ENCODE measurements around the gene ARID5A. TPM values are rescaled to one million over a fixed set of nuclear protein-coding genes. Genes with fewer than 3 reads are reported as not detected.

The ARID5A gene
- total and polyA plus RNA-seq, 9 of the 15 experiments (the other 6 are each of a cell fraction or from before 2014, with no cell fraction given), result 0.14 to 12.5 (median 3.0) TPM

DNA sequence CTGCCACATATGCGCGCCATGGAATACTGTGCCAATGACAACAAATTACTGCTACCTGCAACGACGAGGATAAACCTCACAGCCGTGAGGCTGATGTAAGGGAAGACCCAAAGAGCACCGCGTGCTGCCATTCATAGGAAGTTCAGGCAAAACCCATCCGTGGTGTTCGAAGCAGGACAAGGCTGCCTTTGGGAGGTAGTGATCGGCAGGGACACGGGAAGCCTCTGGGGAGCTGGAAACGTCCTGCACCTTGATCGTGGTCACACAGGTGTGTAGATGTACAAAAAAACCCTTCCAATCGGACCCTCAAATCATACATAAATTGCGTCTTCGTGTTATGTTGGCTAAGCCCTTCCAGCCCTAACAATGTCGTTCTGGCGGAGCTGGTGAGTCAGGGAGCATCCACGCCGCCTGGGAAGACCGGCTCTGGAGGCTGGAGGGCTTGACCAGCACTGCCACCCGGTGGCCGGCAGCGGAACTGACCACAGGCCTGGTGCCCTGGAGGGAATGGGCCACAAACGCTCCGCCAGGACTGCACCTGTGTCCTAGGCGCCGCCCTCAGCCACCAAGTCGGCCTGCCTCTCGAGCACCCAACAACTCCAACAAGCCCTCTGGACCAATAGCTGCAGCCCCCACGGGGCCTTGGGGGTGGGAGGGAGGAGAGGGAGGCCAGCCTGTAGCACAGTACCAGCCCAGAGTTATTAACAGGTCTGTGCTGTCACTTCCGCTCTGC, 27.3 kb upstream of the ARID5A start (continued):
- TF ChIP-seq ZNF239 (CRISPR knock-in tag; IDR thresholded peaks at IDR 0.05), result no peak
- TF ChIP-seq IRF2 (CRISPR knock-in tag; IDR thresholded peaks at IDR 0.05), result no peak
- no peak for TF ChIP-seq JUNB (CRISPR knock-in tag; conservative IDR thresholded peaks at IDR 0.05)
- TF ChIP-seq ZNF398 (CRISPR knock-in tag; IDR thresholded peaks at IDR 0.05), result no peak
- TF ChIP-seq NONO (IDR thresholded peaks at IDR 0.05; ENCODE audit: low read depth in 2 of 2, low read length in 1 of 2), result no peak
- no peak for TF ChIP-seq TRIM24 (IDR thresholded peaks at IDR 0.05)
- no peak for TF ChIP-seq KLF16 (IDR thresholded peaks at IDR 0.05)
- peak; percentile 96 to 97 (median 96) for TF ChIP-seq CTCF (IDR thresholded peaks at IDR 0.05 in 2 of 3, conservative IDR thresholded peaks at IDR 0.05 in 1 of 3; ENCODE audit: insufficient read depth in 2 of 3, low read depth in 1 of 3, low read length in 3 of 3)
- no peak for TF ChIP-seq HDAC8 (tag; IDR thresholded peaks at IDR 0.05)
- no peak for TF ChIP-seq ZNF121 (CRISPR knock-in tag; conservative IDR thresholded peaks at IDR 0.05)
- no peak for TF ChIP-seq ZNF79 (CRISPR knock-in tag; IDR thresholded peaks at IDR 0.05; ENCODE audit: low read depth)
- TF ChIP-seq, protein P1, sequence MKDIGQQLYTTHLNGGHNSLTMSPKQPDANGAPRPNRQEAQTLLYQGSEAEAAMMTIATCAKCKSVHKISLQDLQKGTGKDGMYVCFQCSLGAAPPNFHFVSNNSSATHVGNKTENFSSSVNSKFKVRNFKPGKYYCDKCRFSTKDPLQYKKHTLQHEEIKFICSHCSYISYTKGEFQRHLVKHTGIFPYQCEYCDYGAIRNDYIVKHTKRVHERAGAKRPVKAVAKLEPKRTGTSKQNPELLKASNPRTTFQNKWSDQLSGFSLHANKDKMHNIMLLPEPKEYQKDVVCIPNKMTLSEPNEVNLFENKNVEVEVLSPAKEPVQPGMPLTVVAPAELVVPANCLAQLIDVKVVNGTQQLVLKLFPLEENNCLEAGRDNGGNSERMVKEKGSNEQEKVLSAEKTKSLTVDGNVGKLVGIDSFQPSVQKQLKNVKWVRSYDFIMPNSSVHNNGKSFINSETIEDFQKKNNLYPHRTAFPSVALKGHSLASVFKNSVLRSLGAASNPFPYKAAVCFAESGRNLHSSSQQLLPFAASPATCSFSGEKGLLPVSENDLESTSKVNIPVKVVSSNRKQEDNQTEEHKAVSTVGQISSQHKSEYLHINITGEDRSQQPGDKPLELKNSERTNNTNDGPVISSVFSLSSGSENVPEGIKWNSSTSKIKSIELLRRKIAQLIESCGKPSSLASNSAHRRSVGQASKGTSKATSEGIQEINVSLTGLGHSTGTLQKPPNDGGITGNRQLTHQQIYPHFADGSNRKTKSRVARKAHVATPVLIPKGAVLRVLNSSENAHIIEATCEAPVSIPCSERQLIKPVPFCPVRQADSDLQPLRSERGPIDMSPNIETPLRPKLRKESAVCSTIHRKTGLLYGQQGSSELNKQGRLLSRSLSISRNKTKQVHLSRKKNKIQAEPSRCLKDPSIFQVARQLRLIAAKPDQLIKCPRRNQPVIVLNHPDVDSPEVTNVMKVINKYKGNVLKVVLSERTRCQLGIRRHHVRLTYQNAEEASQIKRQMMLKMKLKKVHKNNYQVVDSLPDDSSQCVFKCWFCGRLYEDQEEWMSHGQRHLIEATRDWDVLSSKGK (CRISPR knock-in tag; IDR thresholded peaks at IDR 0.05), result no peak
- peak; percentile 44 for TF ChIP-seq CREM (IDR thresholded peaks at IDR 0.05; ENCODE audit: low read depth)
- TF ChIP-seq CBX8 (IDR thresholded peaks at IDR 0.05; ENCODE audit: borderline replicate concordance, extremely low read depth, low read depth, low read length, poor library complexity, severe bottlenecking), result no peak
- TF ChIP-seq ARNT (IDR thresholded peaks at IDR 0.05), result no peak
- TF ChIP-seq, protein P2, sequence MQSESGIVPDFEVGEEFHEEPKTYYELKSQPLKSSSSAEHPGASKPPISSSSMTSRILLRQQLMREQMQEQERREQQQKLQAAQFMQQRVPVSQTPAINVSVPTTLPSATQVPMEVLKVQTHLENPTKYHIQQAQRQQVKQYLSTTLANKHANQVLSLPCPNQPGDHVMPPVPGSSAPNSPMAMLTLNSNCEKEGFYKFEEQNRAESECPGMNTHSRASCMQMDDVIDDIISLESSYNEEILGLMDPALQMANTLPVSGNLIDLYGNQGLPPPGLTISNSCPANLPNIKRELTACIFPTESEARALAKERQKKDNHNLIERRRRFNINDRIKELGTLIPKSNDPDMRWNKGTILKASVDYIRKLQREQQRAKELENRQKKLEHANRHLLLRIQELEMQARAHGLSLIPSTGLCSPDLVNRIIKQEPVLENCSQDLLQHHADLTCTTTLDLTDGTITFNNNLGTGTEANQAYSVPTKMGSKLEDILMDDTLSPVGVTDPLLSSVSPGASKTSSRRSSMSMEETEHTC (IDR thresholded peaks at IDR 0.05), result no peak
- TF ChIP-seq PCBP1 (IDR thresholded peaks at IDR 0.05; ENCODE audit: low read depth, low read length, poor library complexity, severe bottlenecking), result no peak
- TF ChIP-seq BDP1 (IDR thresholded peaks at IDR 0.05; ENCODE audit: insufficient read depth, insufficient read length), result no peak
- TF ChIP-seq BRCA1 (IDR thresholded peaks at IDR 0.05), result no peak
- no peak for TF ChIP-seq BRCA1 (CRISPR knock-in tag; IDR thresholded peaks at IDR 0.05)
- no peak for TF ChIP-seq DNMT1 (IDR thresholded peaks at IDR 0.05)
